AG09309 (cell line): ENCODE results near the gene SERTAD3.
"Not testable (repeated sequence)": the region's sequence is repeated elsewhere in the genome, so short reads cannot be mapped to it uniquely, and the experiment has no call there.

Source experiments
- DNase-seq: peaks from one replicate; pipeline ENCODE4 v3.0.0-alpha.2; 2010; ENCODE audit warnings: low read depth
- H3K4me3 ChIP-seq: 2 replicates; pipeline ENCODE4 v1.5.1; 2011; ENCODE audit warnings: mild to moderate bottlenecking, low read depth, low read length, moderate library complexity; ENCODE audit not compliant: control insufficient read depth
- CTCF ChIP-seq: IDR thresholded peaks from 2 replicates; pipeline ENCODE4 v1.5.1; 2011; ENCODE audit warnings: mild to moderate bottlenecking, low read depth, low read length, inconsistent platforms; ENCODE audit not compliant: insufficient read depth, control insufficient read depth; ENCODE audit errors: missing control alignments

Gene SERTAD3

DNA sequence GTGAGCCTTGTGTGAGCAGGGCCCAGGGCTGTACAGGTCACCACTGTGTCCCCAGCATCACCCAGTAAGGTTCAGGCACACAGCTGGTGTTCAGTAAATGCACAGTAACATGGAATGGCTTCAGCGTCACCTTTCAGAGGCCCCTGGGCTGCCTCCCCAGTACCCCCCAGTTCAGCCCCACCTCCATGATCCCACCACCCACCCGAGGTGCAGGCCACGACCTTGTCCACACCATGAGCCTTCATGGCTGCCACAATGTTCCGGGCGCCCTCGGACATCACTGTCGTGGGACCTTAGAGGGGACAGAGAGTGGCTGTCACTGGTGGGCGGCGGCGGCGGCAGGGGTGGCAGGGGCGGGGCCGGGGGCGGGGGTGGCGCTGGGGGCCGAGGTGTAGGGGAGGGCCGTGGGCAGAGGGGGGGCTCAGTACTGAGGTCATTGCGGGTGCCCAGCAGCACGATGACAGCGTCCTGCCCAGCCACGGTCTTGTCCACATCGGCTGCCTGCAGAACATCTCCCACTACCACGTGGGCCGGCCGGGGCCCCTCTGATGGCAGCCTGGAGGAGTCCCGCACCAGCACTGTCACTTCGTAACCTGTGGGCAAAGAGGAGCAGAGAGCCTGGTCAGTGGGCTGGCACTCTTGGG, 13.9 kb upstream of the SERTAD3 start:
- H3K4me3 ChIP-seq, result no peak overlapping the region

DNA sequence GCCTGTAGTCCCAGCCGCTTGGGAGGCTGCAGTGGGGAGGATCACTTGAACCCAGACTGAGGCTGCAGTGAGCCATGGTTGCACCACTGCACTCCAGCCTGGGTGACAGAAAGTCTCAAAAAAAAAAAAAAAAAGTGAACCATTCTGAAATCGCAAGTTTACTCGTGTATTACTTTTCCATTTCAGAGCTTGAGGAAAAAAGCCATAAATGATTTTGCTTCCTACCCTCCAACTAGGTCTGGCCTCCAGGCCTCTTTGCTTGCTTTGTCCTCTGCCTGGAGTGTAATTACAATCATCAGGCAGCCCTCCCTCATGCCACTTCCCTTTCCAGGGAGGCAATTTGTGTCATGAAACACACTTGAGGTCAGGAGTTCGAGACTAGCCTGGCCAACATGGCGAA, 12.9 kb upstream of the SERTAD3 start:
- no peak for TF ChIP-seq CTCF
- DNase-seq, result no peak
- no peak overlapping the region for H3K4me3 ChIP-seq

More for the DNA sequence above, 13.9 kb upstream of the SERTAD3 start:
- TF ChIP-seq CTCF, result no peak
- DNase-seq, result no peak

DNA sequence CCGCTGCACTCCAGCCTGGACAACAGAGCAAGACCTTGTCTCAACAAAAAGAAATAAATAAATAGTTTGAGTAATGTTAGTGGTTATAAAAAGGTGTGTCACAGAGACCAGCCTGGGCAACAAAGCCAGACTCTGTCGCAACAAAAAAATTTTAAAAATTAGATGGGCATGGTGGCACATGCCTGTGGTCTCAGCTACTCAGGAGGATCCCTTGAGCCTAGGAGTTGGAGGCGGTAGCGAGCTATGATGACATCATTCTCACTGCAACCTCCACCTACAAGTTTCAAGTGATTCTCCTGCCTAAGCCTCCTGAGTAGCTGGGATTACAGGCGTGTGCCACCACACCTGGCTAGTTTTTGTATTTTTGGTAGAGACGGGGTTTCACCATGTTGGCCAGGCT, 9.8 kb upstream of the SERTAD3 start:
- not testable (repeated sequence) for DNase-seq, H3K4me3 ChIP-seq

DNA sequence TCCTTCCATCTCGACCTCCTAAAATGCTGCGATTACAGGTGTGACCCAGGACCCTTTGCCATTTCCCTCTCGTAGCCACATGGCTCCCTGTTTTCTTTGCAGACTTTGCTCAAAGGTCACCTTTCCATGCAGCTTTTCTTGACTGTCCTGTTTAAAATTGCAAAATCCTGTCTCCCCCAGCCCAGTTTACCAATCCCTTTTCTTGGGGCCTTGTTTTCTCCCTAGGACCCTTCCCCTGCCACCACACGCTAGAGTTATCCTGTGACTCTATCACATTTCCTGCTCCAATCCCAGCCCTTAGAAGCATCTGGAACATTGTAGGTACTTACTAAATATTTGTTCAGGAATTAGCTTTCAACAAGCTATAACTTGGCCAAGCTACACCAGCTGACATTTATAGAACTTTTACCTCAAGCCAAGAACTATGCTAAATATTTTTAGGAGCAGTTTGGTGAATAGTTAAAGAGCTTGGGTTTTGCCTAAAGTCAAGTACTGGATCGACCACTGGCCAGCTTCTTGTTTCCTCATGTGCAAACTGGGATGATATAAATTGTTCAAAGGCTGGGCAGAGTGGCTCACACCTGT, 9.1 kb upstream of the SERTAD3 start:
- TF ChIP-seq CTCF, result no peak
- DNase-seq, result no peak
- H3K4me3 ChIP-seq, result no peak overlapping the region

DNA sequence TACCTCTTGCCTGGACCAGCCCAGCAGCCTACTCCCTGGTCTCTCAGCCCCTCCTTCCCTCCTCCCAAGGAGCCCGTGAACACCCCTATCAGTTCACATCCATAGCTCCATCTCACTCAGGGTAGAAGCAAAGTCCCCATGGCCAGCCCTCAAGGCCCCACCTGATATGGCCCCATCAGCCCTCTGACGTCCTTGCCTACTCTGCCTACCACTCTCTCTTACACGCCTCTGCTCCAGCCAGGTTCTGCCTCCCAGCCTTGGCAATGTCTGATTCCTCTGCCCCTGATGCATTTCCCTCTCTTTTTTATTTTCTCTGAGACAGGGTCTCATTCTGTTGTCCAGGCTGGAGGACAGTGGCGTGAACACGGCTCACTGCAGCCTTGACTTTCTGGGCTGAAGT, 7.9 kb upstream of the SERTAD3 start:
- no peak for TF ChIP-seq CTCF
- no peak overlapping the region for H3K4me3 ChIP-seq
- DNase-seq, result no peak

DNA sequence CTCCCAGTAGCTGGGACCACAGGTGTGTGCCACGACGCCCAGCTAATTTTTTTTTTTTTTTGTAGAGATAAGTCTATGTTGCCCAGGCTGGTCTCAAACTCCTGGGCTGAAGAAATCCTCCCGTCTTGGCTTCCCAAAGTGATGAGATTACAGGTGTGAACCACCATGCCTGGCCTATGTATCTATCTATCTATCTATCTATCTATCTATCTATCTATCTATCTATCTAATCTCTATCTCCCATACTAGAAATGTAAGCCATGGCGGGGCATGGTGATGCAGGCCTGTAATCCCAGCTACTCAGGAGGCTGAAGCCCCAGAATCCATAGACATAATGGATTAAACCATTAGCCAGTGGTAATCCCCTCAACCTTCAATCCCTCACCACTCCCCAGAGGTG, 6.5 kb upstream of the SERTAD3 start:
- DNase-seq, result no peak
- no peak for TF ChIP-seq CTCF
- H3K4me3 ChIP-seq, result no peak overlapping the region

GRCh38 chr19:40449506-40449905, 5.4 kb upstream of the SERTAD3 start:
- TF ChIP-seq CTCF, result no peak
- H3K4me3 ChIP-seq, result no peak overlapping the region
- no peak for DNase-seq
